HL-60 (cell line): ENCODE data around the gene DYNC1H1.

Source experiments
- DNase-seq, 2 experiments: peaks; one replicate each; pipeline ENCODE4 v3.0.0-alpha.2; 2010 to 2020; ENCODE audit warnings: low read depth in 1 of 2, low spot score in 1 of 2
- H3K27ac ChIP-seq: fragments of 250-450 bp; sonication (Bioruptor Pico); replicated peaks from 2 replicates; pipeline ENCODE4 v1.5.1; 2020; ENCODE audit warnings: mild to moderate bottlenecking, moderate library complexity
- H3K27me3 ChIP-seq: fragments of 250-450 bp; sonication (Bioruptor Pico); 2 replicates; pipeline ENCODE4 v1.5.1; 2021; ENCODE audit warnings: mild to moderate bottlenecking, moderate library complexity; ENCODE audit not compliant: insufficient read depth, poor library complexity, severe bottlenecking
- H3K4me3 ChIP-seq: replicated peaks from 2 replicates; pipeline ENCODE4 v1.5.1; 2011; ENCODE audit warnings: mild to moderate bottlenecking, control low read depth, low read length; ENCODE audit not compliant: insufficient read depth
- GABPA ChIP-seq: IDR thresholded peaks from 2 replicates; pipeline ENCODE4 v1.6.1; 2012; ENCODE audit warnings: low read depth
- POLR2AphosphoS5 ChIP-seq: IDR thresholded peaks from 2 replicates; pipeline ENCODE4 v1.6.1; 2012; ENCODE audit warnings: low read depth
- SPI1 ChIP-seq: IDR thresholded peaks from 2 replicates; pipeline ENCODE4 v1.6.1; 2012; ENCODE audit warnings: low read depth, mild to moderate bottlenecking, borderline replicate concordance
- TF ChIP-seq, protein P1 (sequence below): IDR thresholded peaks from 2 replicates; pipeline ENCODE4 v1.6.1; 2012; ENCODE audit warnings: low read depth; ENCODE audit not compliant: insufficient replicate concordance
- TF ChIP-seq, protein P2 (sequence below): IDR thresholded peaks from one replicate; pipeline ENCODE4 v1.5.1; 2011; ENCODE audit warnings: low read length, control low read depth, inconsistent platforms; ENCODE audit not compliant: insufficient read depth

DYNC1H1 gene

DNA sequence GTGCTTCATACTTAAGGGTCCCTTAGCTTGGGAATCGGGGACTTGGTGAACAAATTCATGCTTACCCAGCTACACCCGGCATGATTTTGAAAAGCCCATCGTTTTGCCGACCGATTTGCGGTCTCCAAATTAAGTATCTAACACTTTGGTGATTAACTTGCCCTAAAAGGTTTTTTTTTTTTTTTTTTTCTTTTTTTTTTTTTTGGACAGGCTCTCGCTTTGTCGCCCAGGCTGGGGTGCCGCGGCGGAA lies 123.3 kb downstream of the DYNC1H1 start:
- Histone ChIP-seq H3K27me3 (no peaks in the 10 kb centered on the region), H3K27ac (peak overlapping the region; percentile 92), H3K4me3 (peak overlapping the region; percentile 62)
- no peak for DNase-seq
- no peak for TF ChIP-seq SPI1
- TF ChIP-seq, protein P1, sequence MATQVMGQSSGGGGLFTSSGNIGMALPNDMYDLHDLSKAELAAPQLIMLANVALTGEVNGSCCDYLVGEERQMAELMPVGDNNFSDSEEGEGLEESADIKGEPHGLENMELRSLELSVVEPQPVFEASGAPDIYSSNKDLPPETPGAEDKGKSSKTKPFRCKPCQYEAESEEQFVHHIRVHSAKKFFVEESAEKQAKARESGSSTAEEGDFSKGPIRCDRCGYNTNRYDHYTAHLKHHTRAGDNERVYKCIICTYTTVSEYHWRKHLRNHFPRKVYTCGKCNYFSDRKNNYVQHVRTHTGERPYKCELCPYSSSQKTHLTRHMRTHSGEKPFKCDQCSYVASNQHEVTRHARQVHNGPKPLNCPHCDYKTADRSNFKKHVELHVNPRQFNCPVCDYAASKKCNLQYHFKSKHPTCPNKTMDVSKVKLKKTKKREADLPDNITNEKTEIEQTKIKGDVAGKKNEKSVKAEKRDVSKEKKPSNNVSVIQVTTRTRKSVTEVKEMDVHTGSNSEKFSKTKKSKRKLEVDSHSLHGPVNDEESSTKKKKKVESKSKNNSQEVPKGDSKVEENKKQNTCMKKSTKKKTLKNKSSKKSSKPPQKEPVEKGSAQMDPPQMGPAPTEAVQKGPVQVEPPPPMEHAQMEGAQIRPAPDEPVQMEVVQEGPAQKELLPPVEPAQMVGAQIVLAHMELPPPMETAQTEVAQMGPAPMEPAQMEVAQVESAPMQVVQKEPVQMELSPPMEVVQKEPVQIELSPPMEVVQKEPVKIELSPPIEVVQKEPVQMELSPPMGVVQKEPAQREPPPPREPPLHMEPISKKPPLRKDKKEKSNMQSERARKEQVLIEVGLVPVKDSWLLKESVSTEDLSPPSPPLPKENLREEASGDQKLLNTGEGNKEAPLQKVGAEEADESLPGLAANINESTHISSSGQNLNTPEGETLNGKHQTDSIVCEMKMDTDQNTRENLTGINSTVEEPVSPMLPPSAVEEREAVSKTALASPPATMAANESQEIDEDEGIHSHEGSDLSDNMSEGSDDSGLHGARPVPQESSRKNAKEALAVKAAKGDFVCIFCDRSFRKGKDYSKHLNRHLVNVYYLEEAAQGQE, result no peak
- TF ChIP-seq GABPA, result no peak
- TF ChIP-seq, protein P2, sequence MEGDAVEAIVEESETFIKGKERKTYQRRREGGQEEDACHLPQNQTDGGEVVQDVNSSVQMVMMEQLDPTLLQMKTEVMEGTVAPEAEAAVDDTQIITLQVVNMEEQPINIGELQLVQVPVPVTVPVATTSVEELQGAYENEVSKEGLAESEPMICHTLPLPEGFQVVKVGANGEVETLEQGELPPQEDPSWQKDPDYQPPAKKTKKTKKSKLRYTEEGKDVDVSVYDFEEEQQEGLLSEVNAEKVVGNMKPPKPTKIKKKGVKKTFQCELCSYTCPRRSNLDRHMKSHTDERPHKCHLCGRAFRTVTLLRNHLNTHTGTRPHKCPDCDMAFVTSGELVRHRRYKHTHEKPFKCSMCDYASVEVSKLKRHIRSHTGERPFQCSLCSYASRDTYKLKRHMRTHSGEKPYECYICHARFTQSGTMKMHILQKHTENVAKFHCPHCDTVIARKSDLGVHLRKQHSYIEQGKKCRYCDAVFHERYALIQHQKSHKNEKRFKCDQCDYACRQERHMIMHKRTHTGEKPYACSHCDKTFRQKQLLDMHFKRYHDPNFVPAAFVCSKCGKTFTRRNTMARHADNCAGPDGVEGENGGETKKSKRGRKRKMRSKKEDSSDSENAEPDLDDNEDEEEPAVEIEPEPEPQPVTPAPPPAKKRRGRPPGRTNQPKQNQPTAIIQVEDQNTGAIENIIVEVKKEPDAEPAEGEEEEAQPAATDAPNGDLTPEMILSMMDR, result no peak
- TF ChIP-seq POLR2AphosphoS5, result no peak

DNA sequence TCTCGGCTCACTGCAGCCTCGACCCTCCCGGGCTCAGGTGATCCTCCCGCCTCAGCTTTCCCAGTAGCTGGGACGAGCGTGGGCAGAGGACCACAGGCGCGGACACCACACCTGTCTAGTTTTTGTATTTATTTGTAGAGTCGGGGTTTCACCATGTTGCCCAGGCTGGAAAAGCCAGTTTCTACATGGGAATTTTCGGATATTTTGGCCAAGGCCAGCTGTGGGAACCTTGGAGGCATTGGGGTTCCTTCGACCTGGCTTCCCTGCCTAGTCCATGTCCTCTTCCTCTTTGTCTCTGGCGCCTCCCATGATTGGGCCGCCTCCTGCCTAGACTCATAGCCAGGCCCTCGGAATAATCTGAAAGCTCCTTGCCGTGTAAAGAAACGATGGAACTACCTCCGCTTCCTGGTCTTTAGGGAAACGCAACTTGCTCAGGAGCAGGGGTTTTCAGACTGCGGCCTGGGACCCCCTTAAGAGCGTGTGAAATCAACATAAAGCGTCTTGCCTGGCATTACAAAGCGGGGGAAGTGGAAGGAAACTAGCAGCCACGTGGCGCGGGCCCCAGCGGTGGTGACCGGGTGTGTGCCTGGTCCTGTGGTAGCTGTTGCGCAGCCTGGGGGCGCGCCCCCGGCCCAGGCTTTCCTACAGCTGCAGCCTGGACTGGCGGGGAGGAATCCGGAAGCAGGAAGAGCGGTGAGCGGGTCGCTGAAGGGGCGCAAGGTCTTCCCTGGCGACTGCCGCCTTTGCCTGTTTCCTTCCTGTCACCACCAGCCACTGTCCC lies 123.8 kb downstream of the DYNC1H1 start:
- Histone ChIP-seq H3K27me3 (no peaks in the 10 kb centered on the region), H3K27ac (peak overlapping the region; percentile 92), H3K4me3 (peak overlapping the region; percentile 62)
- peak; percentile 87 for TF ChIP-seq POLR2AphosphoS5
- TF ChIP-seq, protein P2, result no peak
- peak; percentile 50; the same call in 1 of the 2 replicates for TF ChIP-seq GABPA
- peak; percentile 74 for TF ChIP-seq SPI1
- DNase-seq, result peak; percentile 72 to 89

DNA sequence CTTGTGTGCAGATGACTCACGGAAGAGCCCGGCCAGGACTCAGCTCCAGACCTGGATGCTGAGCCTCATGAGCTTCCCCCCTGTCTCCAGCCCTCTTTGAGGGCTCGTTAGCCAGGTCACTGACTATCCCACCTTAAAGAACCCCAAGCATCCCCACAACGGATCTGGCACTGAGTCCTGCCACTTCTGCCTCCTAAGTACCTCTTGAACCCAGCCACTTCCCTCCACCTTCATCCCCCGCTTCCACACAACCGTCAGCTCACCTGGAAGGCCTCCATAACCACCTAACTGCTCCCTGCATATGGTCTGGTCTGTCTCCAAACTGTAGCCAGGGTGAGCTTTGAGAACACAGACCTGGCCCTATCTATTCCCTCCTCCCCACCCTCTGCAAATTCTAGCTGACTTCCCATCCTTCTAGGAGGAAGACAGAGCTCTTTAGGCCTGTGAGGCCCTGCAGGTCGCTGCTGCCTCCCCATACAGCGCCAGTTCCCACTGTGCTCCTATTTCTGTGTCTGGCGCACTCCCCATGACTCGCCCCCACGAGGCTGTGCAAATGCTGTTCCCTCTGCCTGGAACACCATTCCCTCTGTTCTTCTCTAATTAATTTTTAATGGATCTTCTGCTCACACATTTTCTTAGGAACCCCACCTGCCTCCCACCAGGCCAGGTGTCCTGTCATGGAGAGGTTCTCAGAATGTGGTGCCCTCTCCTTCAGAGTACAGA lies 125.4 kb downstream of the DYNC1H1 start:
- DNase-seq, result peak in 1 of 2 experiments; percentile 7
- H3K4me3 ChIP-seq, result no peak overlapping the region
- no peak overlapping the region for H3K27ac ChIP-seq
- no peak for TF ChIP-seq POLR2AphosphoS5
- no peak for TF ChIP-seq SPI1
- H3K27me3 ChIP-seq, result no peaks in the 10 kb centered on the region

DNA sequence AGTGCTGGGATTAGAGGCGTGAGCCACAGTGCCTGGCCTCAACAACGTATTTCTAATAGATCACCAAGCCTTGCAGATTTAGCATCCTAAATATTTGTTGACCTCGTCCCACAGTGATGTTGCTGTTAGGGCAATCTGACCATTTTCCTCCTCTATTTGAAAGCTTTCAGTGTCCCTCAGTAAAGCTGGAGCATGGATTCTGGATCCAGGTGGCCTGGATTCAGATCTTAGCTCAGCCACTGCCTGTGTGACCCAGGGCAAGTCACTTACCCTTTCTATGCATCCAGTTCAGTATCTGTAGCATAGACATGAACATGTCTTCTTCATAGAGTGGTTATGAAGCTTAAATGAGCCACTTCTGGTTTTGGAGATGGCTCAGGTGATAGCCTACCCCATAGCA lies 126.3 kb downstream of the DYNC1H1 start:
- no peak for DNase-seq
- Histone ChIP-seq H3K27me3 (no peaks in the 10 kb centered on the region), H3K4me3 (no peak overlapping the region), H3K27ac (no peak overlapping the region)
- TF ChIP-seq, protein P1, result no peak
- TF ChIP-seq POLR2AphosphoS5 (no peak), SPI1 (no peak), GABPA (no peak)
- TF ChIP-seq, protein P2, result no peak
